H1 (cell line): ENCODE data around the gene CROCC2.

ENCODE experiments used
- CTCF ChIP-seq, 3 experiments: IDR thresholded peaks; 1 replicate in 2 of 3; 2 replicates in 1 of 3; pipeline versions ENCODE4 v1.5.1 to v1.6.1; 2011; ENCODE audit warnings: low read length in 3 of 3, mild to moderate bottlenecking in 3 of 3, inconsistent platforms in 2 of 3, low read depth in 1 of 3, moderate library complexity in 1 of 3; ENCODE audit not compliant: insufficient read depth in 1 of 3; ENCODE audit errors: control extremely low read depth in 1 of 3
- GABPA ChIP-seq: IDR thresholded peaks from 2 replicates; pipeline ENCODE4 v1.6.1; 2011; ENCODE audit warnings: mild to moderate bottlenecking, low read length, moderate library complexity, borderline replicate concordance; ENCODE audit not compliant: insufficient read depth
- HDAC2 ChIP-seq, 2 experiments: fragments of 300-600 bp in 1 of 2; sonication (generic) in 1 of 2; IDR thresholded peaks; 2 replicates each; pipeline ENCODE4 v1.6.1; 2011 to 2012; ENCODE audit warnings: low read depth in 2 of 2, low read length in 2 of 2, mild to moderate bottlenecking in 2 of 2, moderate library complexity in 2 of 2, borderline replicate concordance in 1 of 2, inconsistent platforms in 1 of 2
- HDAC6 ChIP-seq: IDR thresholded peaks from one replicate; pipeline ENCODE4 v1.7.1; 2012; ENCODE audit warnings: low read depth, mild to moderate bottlenecking, inconsistent platforms, low read length, moderate library complexity
- JUN ChIP-seq: IDR thresholded peaks from 2 replicates; pipeline ENCODE4 v1.6.1; 2011; ENCODE audit warnings: low read depth, mild to moderate bottlenecking, improper control_type of control experiment, low read length
- MAX ChIP-seq: IDR thresholded peaks from 2 replicates; pipeline ENCODE4 v1.6.1; 2012; ENCODE audit warnings: inconsistent platforms
- NRF1 ChIP-seq: IDR thresholded peaks from 2 replicates; pipeline ENCODE4 v1.6.1; 2011; ENCODE audit warnings: mild to moderate bottlenecking, low read depth, low read length, improper control_type of control experiment
- POLR2A ChIP-seq, 2 experiments: IDR thresholded peaks; 1 replicate in 1 of 2; 2 replicates in 1 of 2; pipeline ENCODE4 v1.6.1; 2011; ENCODE audit warnings: low read depth in 2 of 2, low read length in 2 of 2, mild to moderate bottlenecking in 2 of 2; ENCODE audit errors: control extremely low read depth in 1 of 2
- SIRT6 ChIP-seq: IDR thresholded peaks from one replicate; pipeline ENCODE4 v1.7.1; 2012; ENCODE audit warnings: low read length, inconsistent platforms
- TAF1 ChIP-seq: IDR thresholded peaks from 2 replicates; pipeline ENCODE4 v1.6.1; 2011; ENCODE audit warnings: mild to moderate bottlenecking, low read depth, low read length
- USF2 ChIP-seq: IDR thresholded peaks from 2 replicates; pipeline ENCODE4 v1.6.1; 2011; ENCODE audit warnings: low read length, improper control_type of control experiment

- TF ChIP-seq USF2 (no peak), SIRT6 (no peak), JUN (no peak), GABPA (no peak), MAX (no peak), TAF1 (no peak), CTCF (IDR thresholded peaks at IDR 0.05; ENCODE audit: control extremely low read depth in 1 of 3, insufficient read depth in 1 of 3, low read depth in 1 of 3, low read length in 3 of 3) (no peak), HDAC6 (no peak), HDAC2 (IDR thresholded peaks at IDR 0.05; ENCODE audit: borderline replicate concordance in 1 of 2, low read depth in 2 of 2, low read length in 2 of 2) (no peak), POLR2A (IDR thresholded peaks at IDR 0.05; ENCODE audit: control extremely low read depth in 1 of 2, low read depth in 2 of 2, low read length in 2 of 2) (no peak), NRF1 (no peak)
Observed at GRCh38 chr2:240981871-240982800, 76.0 kb downstream of the CROCC2 start.
